GM19467 (cell line): ENCODE measurements around the gene DCLRE1C.
A peak's percentile ranks its signal among the peaks of the same experiment; 100 is the strongest.
"Not testable (repeated sequence)": the region's sequence is repeated elsewhere in the genome, so short reads cannot be mapped to it uniquely, and the experiment has no call there.

Experiments used
- ATAC-seq: cut with Tn5 transposase; IDR thresholded peaks from one replicate; pipeline ENCODE4 v1.9.1; 2021; ENCODE audit warnings: mild to moderate bottlenecking, moderate library complexity; ENCODE audit not compliant: unreplicated experiment

DCLRE1C gene

GRCh38 chr10:14954001-14954770 is at the start of gene DCLRE1C:
Gene DCLRE1C, minus strand, starts transcription at chr10:14954096. Its CDS starts 86 bp downstream, at chr10:14954010.
- ATAC-seq: peak; percentile 71

GRCh38 chr10:14995964-14996565 is 42.2 kb upstream of the DCLRE1C start:
- ATAC-seq: no peak

- ATAC-seq: not testable (repeated sequence)
Observed at GRCh38 chr10:14993500-14994455, 39.9 kb upstream of the DCLRE1C start.

- ATAC-seq: not testable (repeated sequence)
Observed at GRCh38 chr10:14992336-14992735, 38.4 kb upstream of the DCLRE1C start.

DNA sequence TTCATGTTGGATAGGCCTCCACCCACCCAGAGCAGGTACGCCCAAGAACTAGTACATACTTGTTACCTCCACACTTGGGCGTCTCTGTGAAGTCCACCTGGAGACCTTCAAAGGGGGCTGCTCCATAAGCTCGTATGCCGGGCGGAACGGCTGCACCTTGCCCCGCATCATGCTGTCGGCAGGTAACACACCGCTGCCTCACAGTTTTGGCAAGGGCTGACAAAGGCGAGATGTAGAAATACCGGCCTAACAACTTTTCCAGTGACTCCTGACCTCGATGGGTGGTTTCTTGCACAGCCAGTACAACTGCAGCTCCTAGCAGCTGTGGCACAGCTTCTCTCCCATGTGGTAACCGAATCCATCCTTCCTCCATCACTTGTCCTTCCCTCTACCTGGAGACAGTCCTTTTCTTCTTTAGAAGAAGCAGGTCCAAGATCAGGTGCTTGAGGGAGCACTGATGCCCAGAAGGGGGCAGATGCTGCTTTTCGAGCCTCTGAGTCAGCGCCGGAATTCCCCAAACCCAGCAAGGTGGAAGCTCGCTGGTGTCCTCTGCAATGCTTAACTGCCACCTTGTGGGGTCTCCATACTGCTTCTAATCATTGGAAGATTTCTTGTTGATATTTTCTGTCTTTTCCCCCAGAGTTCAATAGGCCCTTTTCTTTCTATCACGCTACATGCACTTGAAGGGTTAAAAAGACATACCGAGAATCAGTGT is 37.3 kb upstream of the DCLRE1C start:
- ATAC-seq: not testable (repeated sequence)

DNA sequence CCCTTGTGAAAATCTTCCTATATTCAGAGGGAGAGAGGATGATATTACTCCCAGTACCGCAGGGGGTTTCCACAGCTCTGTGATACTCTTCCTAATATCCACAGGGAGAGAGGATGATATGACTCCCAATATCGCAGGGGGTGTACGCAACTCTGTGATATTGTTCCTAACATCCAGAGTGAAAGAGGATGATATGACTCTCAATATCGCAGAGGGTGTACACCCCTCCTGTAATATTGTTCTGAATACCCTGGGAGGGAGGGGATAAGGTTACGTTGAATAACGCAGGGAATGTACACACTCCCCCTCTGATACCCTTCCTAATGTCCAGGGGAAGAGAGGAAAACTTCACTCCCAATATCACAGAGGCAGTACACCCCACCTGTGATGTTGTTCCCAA is 35.7 kb upstream of the DCLRE1C start:
- ATAC-seq: not testable (repeated sequence)

- no peak for ATAC-seq
Observed at GRCh38 chr10:14982744-14983143, 28.8 kb upstream of the DCLRE1C start.

GRCh38 chr10:14975672-14976273 is 21.9 kb upstream of the DCLRE1C start:
- ATAC-seq: no peak

GRCh38 chr10:14974153-14974998 is 20.5 kb upstream of the DCLRE1C start:
- not testable (repeated sequence) for ATAC-seq

DNA sequence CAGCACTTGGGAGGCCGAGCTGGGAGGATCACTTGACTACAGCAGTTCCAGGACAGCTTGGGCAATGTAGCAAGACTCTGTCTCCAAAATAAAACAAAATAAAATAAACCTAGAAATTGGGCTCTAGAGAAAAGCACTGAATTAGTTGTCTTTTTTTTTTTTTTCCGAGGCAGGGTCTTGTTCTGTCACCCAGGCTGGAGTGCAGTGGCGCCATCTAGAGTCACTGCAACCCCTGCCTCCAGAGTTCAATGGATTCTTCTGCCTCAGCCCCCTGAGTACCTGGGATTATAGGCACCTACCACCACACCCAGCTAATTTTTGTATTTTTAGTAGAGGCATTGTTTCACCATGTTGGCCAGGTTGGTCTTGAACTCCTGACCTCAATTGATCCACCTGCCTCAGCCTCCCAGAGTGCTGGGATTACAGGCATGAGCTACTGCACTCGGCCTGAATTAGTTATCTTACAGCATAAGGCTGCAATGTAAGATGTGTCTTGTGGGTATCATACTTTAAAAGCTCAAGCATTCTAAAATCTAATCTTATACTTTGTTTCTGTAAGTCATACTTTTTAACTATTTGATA is 18.1 kb upstream of the DCLRE1C start:
- ATAC-seq: no peak

DNA sequence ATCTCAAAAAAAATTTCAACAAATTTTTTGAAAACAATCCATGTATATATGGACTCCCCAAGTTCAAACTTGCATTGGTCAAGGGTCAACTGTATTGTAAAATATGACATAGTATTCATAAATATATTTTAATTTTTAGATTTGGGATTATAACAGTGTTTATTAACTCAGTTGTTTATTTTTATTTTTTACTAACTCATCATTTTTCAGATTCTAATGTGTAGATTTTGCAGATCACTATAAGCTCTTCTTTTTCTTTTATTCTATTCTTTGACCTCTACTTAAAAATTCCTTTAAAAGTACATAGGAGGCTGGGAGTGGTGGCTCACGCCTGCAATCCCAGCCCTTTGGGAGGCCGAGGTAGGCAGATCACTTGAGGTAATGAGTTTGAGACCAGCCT is 14.0 kb upstream of the DCLRE1C start:
- no peak for ATAC-seq

DNA sequence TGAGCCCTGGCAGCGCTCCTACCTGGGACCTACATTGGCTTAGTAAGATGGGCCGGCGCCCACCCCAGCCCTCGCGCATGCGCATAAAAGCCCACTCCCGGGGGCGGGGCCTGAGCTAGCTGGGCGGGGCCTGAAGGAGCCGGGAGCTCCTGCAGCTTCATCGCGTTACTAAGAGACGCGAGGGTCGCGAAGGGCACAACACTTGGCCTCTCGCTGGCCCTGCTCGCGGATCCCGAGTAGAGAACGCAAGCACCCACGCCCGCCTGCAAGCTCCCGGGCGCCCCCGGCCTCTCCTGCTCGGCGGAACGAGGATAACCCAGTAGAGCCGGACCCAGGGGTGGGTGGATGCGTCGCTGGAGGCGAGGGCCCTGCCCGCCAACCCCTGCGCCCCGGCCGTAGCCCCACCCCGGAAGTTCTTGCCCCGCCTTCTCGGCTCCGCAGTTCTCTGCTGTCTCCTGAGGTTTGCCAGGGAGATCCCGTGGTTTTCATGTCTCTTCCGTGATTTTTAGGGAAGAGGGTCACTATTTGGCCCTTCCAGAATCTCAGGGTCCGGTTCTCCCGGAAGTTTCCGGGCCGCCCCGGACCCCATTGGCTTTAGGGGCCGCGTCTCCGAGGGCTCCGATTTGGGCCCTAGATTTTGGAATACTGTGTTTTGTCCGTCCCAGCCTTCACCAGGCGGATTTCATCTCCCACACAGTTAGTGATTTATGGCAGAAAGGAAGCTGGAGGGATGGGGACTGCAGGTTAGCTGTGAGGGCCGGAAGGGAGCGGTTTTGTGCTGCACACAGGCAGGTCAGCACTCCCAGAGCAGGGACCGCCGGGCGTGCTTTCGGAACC is 5.5 kb upstream of the DCLRE1C start, which contains the start of gene MEIG1:
Gene MEIG1, plus strand, starts transcription at position 168 of the 837 bp plus-strand sequence. CDS start 7,081 bp downstream, outside the sequence.
- ATAC-seq: peak; percentile 75

DNA sequence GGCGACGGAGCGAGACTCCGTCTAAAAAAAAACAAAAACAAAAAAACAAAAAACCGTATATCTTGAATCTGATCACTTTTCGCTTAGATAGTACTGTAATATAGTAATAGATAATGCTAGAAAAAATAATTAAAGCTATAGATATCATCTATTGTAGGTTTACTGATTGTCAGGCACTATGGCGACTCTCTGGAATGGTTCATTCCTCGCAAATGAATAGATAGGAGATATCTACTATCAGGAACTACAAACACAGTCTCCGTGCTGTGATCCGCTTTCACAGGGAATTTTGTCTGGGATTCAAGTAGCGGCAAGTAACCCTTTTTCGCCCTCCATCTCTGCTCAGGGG is 5.0 kb upstream of the DCLRE1C start:
- ATAC-seq: no peak

GRCh38 chr10:14954934-14955333 is 1.0 kb upstream of the DCLRE1C start:
- ATAC-seq: no peak

DNA sequence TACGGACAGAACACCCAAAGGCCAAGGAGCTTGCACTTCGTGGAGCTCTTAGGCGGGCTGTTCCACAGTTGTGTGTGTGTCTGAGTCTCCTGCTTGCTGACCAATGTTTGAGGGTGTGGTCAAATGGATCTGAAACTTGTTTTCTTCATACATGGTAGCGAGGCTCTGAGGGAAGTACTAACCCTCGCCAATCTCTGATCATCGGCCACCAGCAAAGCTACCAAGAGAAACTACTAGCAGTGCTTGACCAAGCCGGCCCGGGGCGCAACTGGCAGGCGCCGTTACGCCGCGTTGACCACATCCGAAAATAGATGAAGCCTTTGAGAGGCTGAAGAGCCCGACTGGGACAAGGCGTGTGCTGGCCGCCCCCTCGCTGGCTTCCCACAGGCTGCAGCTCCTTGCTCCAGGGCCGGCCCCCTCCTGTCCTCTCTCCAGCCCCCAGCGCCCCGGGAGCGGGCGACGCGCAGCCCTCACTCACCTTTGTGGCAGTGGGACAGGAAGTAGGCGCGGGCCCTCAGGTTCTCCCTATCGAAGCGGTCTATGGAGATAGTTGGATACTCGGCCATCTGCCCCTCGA is 384 bp downstream of the DCLRE1C start:
- ATAC-seq: peak; percentile 42

DNA sequence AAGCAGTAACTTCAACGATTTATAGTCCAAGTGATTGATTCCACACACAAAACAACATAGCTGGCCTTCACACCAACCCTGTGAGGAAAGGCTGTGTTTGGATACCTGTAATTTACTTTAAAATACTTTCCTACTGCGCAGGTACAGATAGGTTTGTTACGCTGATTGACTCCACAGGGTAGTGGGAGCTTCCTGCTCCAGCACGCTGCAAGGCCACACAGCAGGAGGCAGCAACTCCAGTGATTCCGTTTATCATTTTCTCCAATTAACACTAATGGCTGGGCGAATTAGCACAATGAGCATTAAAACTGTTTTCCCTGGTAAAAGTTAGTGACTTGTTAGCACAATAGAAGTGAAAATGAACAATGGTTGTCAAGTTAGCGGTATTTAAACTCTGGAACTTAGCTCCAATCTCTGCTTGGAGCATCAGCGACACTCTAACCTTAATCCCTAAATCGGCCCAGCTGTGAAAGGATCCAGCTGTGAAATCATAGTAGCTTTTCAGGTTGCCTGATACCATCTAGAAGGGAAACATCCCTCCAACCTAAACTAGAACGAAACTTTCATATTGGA is 959 bp downstream of the DCLRE1C start:
- no peak for ATAC-seq

GRCh38 chr10:14949291-14949690 is 4.6 kb downstream of the DCLRE1C start:
- no peak for ATAC-seq
